ENCODE results near the gene NCF2. TPM values are rescaled to one million over a fixed set of nuclear protein-coding genes. Genes with fewer than 3 reads are reported as not detected.

Gene NCF2
- total and polyA plus RNA-seq, 2 donors (not counting 3 experiments of a cell fraction or from before 2014, with no cell fraction given), result 0.03 TPM; not detected in 1

DNA sequence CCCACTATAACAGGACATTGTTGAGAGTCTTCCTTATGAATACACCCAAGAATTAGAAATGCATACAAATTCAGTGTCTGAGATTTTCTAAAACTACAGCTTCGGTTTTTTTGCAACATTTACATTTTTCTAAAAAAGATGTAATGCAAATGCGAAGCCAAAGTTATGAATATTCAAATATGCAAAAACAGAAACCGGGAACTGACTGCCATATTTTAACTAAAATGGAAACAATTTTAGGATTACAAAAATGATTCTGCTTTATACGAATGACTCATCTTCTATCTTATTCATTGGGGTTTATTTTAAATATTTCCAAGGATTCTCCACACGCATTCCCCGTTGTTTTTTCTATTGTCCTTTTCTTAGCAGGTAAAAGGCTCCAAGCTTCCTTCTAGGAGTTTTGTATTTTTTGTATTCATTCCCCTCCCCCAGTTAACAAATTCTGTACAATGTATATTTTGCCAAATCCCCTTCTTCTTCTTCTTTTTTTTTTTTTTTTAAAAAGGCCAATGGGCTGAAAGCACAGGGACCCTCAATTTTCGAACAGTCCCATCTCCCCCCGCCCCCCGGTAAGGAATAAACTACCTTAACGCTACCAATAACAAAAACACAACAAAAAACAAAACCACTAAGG lies 44.3 kb upstream of the NCF2 start:
- Histone ChIP-seq H3K27ac (ENCODE audit: insufficient read depth, low read depth, low read length) (peak overlapping the region; percentile 67), H3K79me2 (ENCODE audit: control insufficient read depth, insufficient read depth, low read length) (peaks cover 51% of the 10 kb centered on the region), H3K9me1 (replicated peaks; ENCODE audit: control insufficient read depth, extremely low read depth, insufficient read depth, low read length) (no peaks in the 10 kb centered on the region), H3K36me3 (ENCODE audit: control insufficient read depth in 2 of 2, extremely low read depth in 1 of 2, insufficient read depth in 2 of 2, low read length in 2 of 2) (peaks cover 5 to 12% of the 10 kb centered on the region in 2 experiments), H3K4me3 (replicated peaks in 1 of 3; ENCODE audit: insufficient read depth in 1 of 3, low read depth in 1 of 3, low read length in 3 of 3) (peak overlapping the region; percentile 93 to 100 (median 99)), H2AFZ (ENCODE audit: low read depth, low read length) (peak overlapping the region; percentile 10), H4K20me1 (replicated peaks; ENCODE audit: control insufficient read depth, extremely low read depth, insufficient read depth, low read length) (peaks cover 4% of the 10 kb centered on the region), H3K9me3 (replicated peaks; ENCODE audit: control insufficient read depth, insufficient read depth, low read length) (no peaks in the 10 kb centered on the region), H3K4me1 (ENCODE audit: control insufficient read depth, extremely low read depth, insufficient read depth, low read length) (peaks cover 32% of the 10 kb centered on the region), H3K9ac (replicated peaks; ENCODE audit: extremely low read depth, insufficient read depth, low read length) (peak overlapping the region; percentile 97), H3K27me3 (ENCODE audit: control insufficient read depth in 2 of 2, insufficient read depth in 2 of 2, low read length in 2 of 2) (no peaks in the 10 kb centered on the region), H3K4me2 (ENCODE audit: insufficient read depth, low read length) (peak overlapping the region; percentile 94)
- FAIRE-seq (peak; percentile 4), DNase-seq (ENCODE audit: low read depth, low spot score) (no peak)
- intact Hi-C loops (cut with micrococcal nuclease) (loop anchor here (1.0 to 10.0 kb wide), 6 partner anchors 163 to 1740 kb away; partner anchors contain the start of genes RGL1 and TSEN15), dilution Hi-C loops (cut with MboI; ENCODE audit: extremely low pct_ligation_motif_present, low sequenced_read_pairs) (no loop called here)
- ChIA-PET POLR2A (interaction anchor here (0.7 kb wide), 2 partner anchors 510 to 1066 kb away, joined by 3 to 4 read pairs; no protein-coding TSS in a partner anchor), CTCF (interaction anchor here (0.6 to 5.6 kb wide), 13 partner anchors 17 to 417 kb away, joined by 3 to 46 read pairs (median 5); partner anchors contain the start of genes APOBEC4, SMG7 and TSEN15)
- TF ChIP-seq POLR2A (IDR thresholded peaks at IDR 0.05; ENCODE audit: low read depth, low read length) (no peak), POLR2AphosphoS5 (IDR thresholded peaks at IDR 0.05; ENCODE audit: insufficient read depth, low read depth, low read length) (no peak), EZH2 (IDR thresholded peaks at IDR 0.05; ENCODE audit: borderline replicate concordance, low read depth, low read length, severe bottlenecking) (no peak), FOS (IDR thresholded peaks at IDR 0.05; ENCODE audit: borderline replicate concordance, insufficient read depth, low read length) (no peak), MYC (IDR thresholded peaks at IDR 0.05; ENCODE audit: low read depth, low read length) (no peak), GATA2 (IDR thresholded peaks at IDR 0.05; ENCODE audit: insufficient read depth, insufficient read length, low read depth, low read length) (no peak), JUN (IDR thresholded peaks at IDR 0.05; ENCODE audit: borderline replicate concordance, insufficient read depth, insufficient read length, low read depth) (no peak)
- TF ChIP-seq, protein P1, sequence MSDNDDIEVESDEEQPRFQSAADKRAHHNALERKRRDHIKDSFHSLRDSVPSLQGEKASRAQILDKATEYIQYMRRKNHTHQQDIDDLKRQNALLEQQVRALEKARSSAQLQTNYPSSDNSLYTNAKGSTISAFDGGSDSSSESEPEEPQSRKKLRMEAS (IDR thresholded peaks at IDR 0.05; ENCODE audit: insufficient read depth, insufficient read length), result no peak
- TF ChIP-seq, protein P2, sequence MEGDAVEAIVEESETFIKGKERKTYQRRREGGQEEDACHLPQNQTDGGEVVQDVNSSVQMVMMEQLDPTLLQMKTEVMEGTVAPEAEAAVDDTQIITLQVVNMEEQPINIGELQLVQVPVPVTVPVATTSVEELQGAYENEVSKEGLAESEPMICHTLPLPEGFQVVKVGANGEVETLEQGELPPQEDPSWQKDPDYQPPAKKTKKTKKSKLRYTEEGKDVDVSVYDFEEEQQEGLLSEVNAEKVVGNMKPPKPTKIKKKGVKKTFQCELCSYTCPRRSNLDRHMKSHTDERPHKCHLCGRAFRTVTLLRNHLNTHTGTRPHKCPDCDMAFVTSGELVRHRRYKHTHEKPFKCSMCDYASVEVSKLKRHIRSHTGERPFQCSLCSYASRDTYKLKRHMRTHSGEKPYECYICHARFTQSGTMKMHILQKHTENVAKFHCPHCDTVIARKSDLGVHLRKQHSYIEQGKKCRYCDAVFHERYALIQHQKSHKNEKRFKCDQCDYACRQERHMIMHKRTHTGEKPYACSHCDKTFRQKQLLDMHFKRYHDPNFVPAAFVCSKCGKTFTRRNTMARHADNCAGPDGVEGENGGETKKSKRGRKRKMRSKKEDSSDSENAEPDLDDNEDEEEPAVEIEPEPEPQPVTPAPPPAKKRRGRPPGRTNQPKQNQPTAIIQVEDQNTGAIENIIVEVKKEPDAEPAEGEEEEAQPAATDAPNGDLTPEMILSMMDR (IDR thresholded peaks at IDR 0.05; ENCODE audit: extremely low read depth in 1 of 2, insufficient read depth in 1 of 2, low read depth in 1 of 2, low read length in 2 of 2), result no peak
- BruUV-seq (replicated peaks), result no TSS peak

Measured in endothelial cell of umbilical vein (primary cell).